ENCODE results near the gene TTC24.

TTC24 gene

GRCh38 chr1:156589546-156589945 is 10.0 kb downstream of the TTC24 start:
- Mint-ChIP-seq H3K4me3 (no peak overlapping the region), H3K27me3 (no peaks in the 10 kb centered on the region), H3K27ac (no peak overlapping the region)

GRCh38 chr1:156590326-156591180 is 11.0 kb downstream of the TTC24 start:
- no peak for DNase-seq
- no peaks in the 10 kb centered on the region for H3K9me3 Mint-ChIP-seq
- H3K4me1 Mint-ChIP-seq (ENCODE audit: low read depth) = peaks cover 30% of the 10 kb centered on the region
- peak overlapping the region; percentile 95 for H3K27ac Mint-ChIP-seq
- H3K36me3 Mint-ChIP-seq (ENCODE audit: low read depth) = peaks cover 38% of the 10 kb centered on the region
- no peaks in the 10 kb centered on the region for H3K27me3 Mint-ChIP-seq
- peak overlapping the region; percentile 85 for H3K4me3 Mint-ChIP-seq

More at GRCh38 chr1:156589546-156589945, 10.0 kb downstream of the TTC24 start:
- peaks cover 31% of the 10 kb centered on the region for H3K36me3 Mint-ChIP-seq (ENCODE audit: low read depth)
- no peak for DNase-seq
- H3K9me3 Mint-ChIP-seq = no peaks in the 10 kb centered on the region
- H3K4me1 Mint-ChIP-seq (ENCODE audit: low read depth) = peaks cover 26% of the 10 kb centered on the region

GRCh38 chr1:156591181-156591431 is 11.6 kb downstream of the TTC24 start:
- H3K4me3 Mint-ChIP-seq = peak overlapping the region; percentile 85
- no peaks in the 10 kb centered on the region for H3K27me3 Mint-ChIP-seq
- H3K9me3 Mint-ChIP-seq = no peaks in the 10 kb centered on the region
- H3K4me1 Mint-ChIP-seq (ENCODE audit: low read depth) = peaks cover 30% of the 10 kb centered on the region
- peak overlapping the region; percentile 95 for H3K27ac Mint-ChIP-seq
- no peak for DNase-seq
- peaks cover 39% of the 10 kb centered on the region for H3K36me3 Mint-ChIP-seq (ENCODE audit: low read depth)

GRCh38 chr1:156591432-156592157 is 12.1 kb downstream of the TTC24 start, which contains the start of gene NAXE:
Gene NAXE, plus strand, starts transcription at chr1:156591776. Its CDS starts 29 bp downstream, at chr1:156591805.
- peak within 1 kb of the TSS; percentile 85 for H3K4me3 Mint-ChIP-seq
- no peaks in the 10 kb centered on the region for H3K27me3 Mint-ChIP-seq
- H3K4me1 Mint-ChIP-seq (ENCODE audit: low read depth) = peaks cover 30% of the 10 kb centered on the region
- peak within 1 kb of the TSS; percentile 95 for H3K27ac Mint-ChIP-seq
- DNase-seq = peak; percentile 85
- peaks cover 44% of the 10 kb centered on the region for H3K36me3 Mint-ChIP-seq (ENCODE audit: low read depth)
- no peaks in the 10 kb centered on the region for H3K9me3 Mint-ChIP-seq

- H3K9me3 Mint-ChIP-seq = no peaks in the 10 kb centered on the region
- no peak for DNase-seq
- H3K4me3 Mint-ChIP-seq = peak overlapping the region; percentile 85
- H3K36me3 Mint-ChIP-seq (ENCODE audit: low read depth) = peaks cover 51% of the 10 kb centered on the region
- H3K27ac Mint-ChIP-seq = peak overlapping the region; percentile 95
- peaks cover 33% of the 10 kb centered on the region for H3K4me1 Mint-ChIP-seq (ENCODE audit: low read depth)
- H3K27me3 Mint-ChIP-seq = no peaks in the 10 kb centered on the region
These were observed 12.8 kb downstream of the TTC24 start for GRCh38 chr1:156592158-156592909.

GRCh38 chr1:156592910-156593660 is 13.6 kb downstream of the TTC24 start:
- no peaks in the 10 kb centered on the region for H3K9me3 Mint-ChIP-seq
- H3K27ac Mint-ChIP-seq = peak overlapping the region; percentile 95
- H3K27me3 Mint-ChIP-seq = no peaks in the 10 kb centered on the region
- peaks cover 59% of the 10 kb centered on the region for H3K36me3 Mint-ChIP-seq (ENCODE audit: low read depth)
- DNase-seq = no peak
- peak overlapping the region; percentile 85 for H3K4me3 Mint-ChIP-seq
- peaks cover 36% of the 10 kb centered on the region for H3K4me1 Mint-ChIP-seq (ENCODE audit: low read depth)

GRCh38 chr1:156593661-156593989 is 14.1 kb downstream of the TTC24 start:
- H3K36me3 Mint-ChIP-seq (ENCODE audit: low read depth) = peaks cover 64% of the 10 kb centered on the region
- H3K27ac Mint-ChIP-seq = peak overlapping the region; percentile 58
- peaks cover 41% of the 10 kb centered on the region for H3K4me1 Mint-ChIP-seq (ENCODE audit: low read depth)
- no peak overlapping the region for H3K4me3 Mint-ChIP-seq
- no peak for DNase-seq
- H3K27me3 Mint-ChIP-seq = no peaks in the 10 kb centered on the region
- no peaks in the 10 kb centered on the region for H3K9me3 Mint-ChIP-seq

GRCh38 chr1:156594190-156594589 is 14.7 kb downstream of the TTC24 start:
- Mint-ChIP-seq H3K4me3 (no peak overlapping the region), H3K9me3 (no peaks in the 10 kb centered on the region), H3K27ac (peak overlapping the region; percentile 58), H3K4me1 (ENCODE audit: low read depth) (peaks cover 47% of the 10 kb centered on the region), H3K36me3 (ENCODE audit: low read depth) (peaks cover 70% of the 10 kb centered on the region), H3K27me3 (no peaks in the 10 kb centered on the region)
- no peak for DNase-seq

- H3K27ac Mint-ChIP-seq = peak overlapping the region; percentile 58
- no peak overlapping the region for H3K4me3 Mint-ChIP-seq
- no peaks in the 10 kb centered on the region for H3K27me3 Mint-ChIP-seq
- no peak for DNase-seq
- peaks cover 53% of the 10 kb centered on the region for H3K4me1 Mint-ChIP-seq (ENCODE audit: low read depth)
- peaks cover 78% of the 10 kb centered on the region for H3K36me3 Mint-ChIP-seq (ENCODE audit: low read depth)
- no peaks in the 10 kb centered on the region for H3K9me3 Mint-ChIP-seq
These were observed 15.5 kb downstream of the TTC24 start for GRCh38 chr1:156595016-156595415.

GRCh38 chr1:156596426-156596825 is 16.9 kb downstream of the TTC24 start:
- DNase-seq = no peak
- Mint-ChIP-seq H3K36me3 (ENCODE audit: low read depth) (peaks cover 92% of the 10 kb centered on the region), H3K27me3 (no peaks in the 10 kb centered on the region), H3K9me3 (no peaks in the 10 kb centered on the region), H3K4me1 (ENCODE audit: low read depth) (peaks cover 50% of the 10 kb centered on the region), H3K27ac (peak overlapping the region; percentile 58), H3K4me3 (no peak overlapping the region)

GRCh38 chr1:156598125-156598524 is 18.6 kb downstream of the TTC24 start:
- no peak for DNase-seq
- peak overlapping the region; percentile 5 for H3K4me3 Mint-ChIP-seq
- peaks cover 86% of the 10 kb centered on the region for H3K36me3 Mint-ChIP-seq (ENCODE audit: low read depth)
- no peaks in the 10 kb centered on the region for H3K9me3 Mint-ChIP-seq
- H3K27ac Mint-ChIP-seq = peak overlapping the region; percentile 97
- H3K27me3 Mint-ChIP-seq = no peaks in the 10 kb centered on the region
- H3K4me1 Mint-ChIP-seq (ENCODE audit: low read depth) = peaks cover 55% of the 10 kb centered on the region

GRCh38 chr1:156598731-156599432 is 19.4 kb downstream of the TTC24 start:
- H3K4me1 Mint-ChIP-seq (ENCODE audit: low read depth) = peaks cover 53% of the 10 kb centered on the region
- H3K27me3 Mint-ChIP-seq = no peaks in the 10 kb centered on the region
- H3K36me3 Mint-ChIP-seq (ENCODE audit: low read depth) = peaks cover 78% of the 10 kb centered on the region
- H3K27ac Mint-ChIP-seq = peak overlapping the region; percentile 97
- H3K9me3 Mint-ChIP-seq = no peaks in the 10 kb centered on the region
- DNase-seq = no peak
- H3K4me3 Mint-ChIP-seq = peak overlapping the region; percentile 95

GRCh38 chr1:156599811-156600210 is 20.3 kb downstream of the TTC24 start:
- peak overlapping the region; percentile 97 for H3K27ac Mint-ChIP-seq
- H3K9me3 Mint-ChIP-seq = no peaks in the 10 kb centered on the region
- no peaks in the 10 kb centered on the region for H3K27me3 Mint-ChIP-seq
- peaks cover 50% of the 10 kb centered on the region for H3K4me1 Mint-ChIP-seq (ENCODE audit: low read depth)
- DNase-seq = no peak
- peak overlapping the region; percentile 95 for H3K4me3 Mint-ChIP-seq
- H3K36me3 Mint-ChIP-seq (ENCODE audit: low read depth) = peaks cover 69% of the 10 kb centered on the region

All from activated T-cell treated with anti-CD3 and anti-CD28 coated beads, Interleukin-2, amount 50 U/mL, for 24 hours (primary cell).